NCI-H69 (cell line): ENCODE data around the gene ARRB1.
"Not testable (repeated sequence)": the region's sequence is repeated elsewhere in the genome, so short reads cannot be mapped to it uniquely, and the experiment has no call there.

Source experiments
- DNase-seq: peaks from one replicate; lab custom pipeline; 2025; lab: John Stamatoyannopoulos, UW

ARRB1 gene

GRCh38 chr11:75344186-75344585, 7.3 kb downstream of the ARRB1 start:
- no peak for DNase-seq

GRCh38 chr11:75342966-75343870, 8.2 kb downstream of the ARRB1 start:
- peak; percentile 92 for DNase-seq

GRCh38 chr11:75342231-75342918, 9.1 kb downstream of the ARRB1 start:
- peak; percentile 74 for DNase-seq

- DNase-seq = peak; percentile 34
Observed at GRCh38 chr11:75341612-75342011, 9.8 kb downstream of the ARRB1 start.

GRCh38 chr11:75339685-75340409, 11.6 kb downstream of the ARRB1 start:
- DNase-seq = peak; percentile 91

GRCh38 chr11:75338516-75339208, 12.8 kb downstream of the ARRB1 start:
- DNase-seq = peak; percentile 89

GRCh38 chr11:75337195-75337654, 14.2 kb downstream of the ARRB1 start:
- DNase-seq = no peak

GRCh38 chr11:75334976-75335375, 16.5 kb downstream of the ARRB1 start:
- no peak for DNase-seq

- no peak for DNase-seq
Observed at GRCh38 chr11:75334402-75334891, 17.0 kb downstream of the ARRB1 start.

GRCh38 chr11:75333807-75334140, 17.7 kb downstream of the ARRB1 start:
- no peak for DNase-seq

GRCh38 chr11:75333022-75333806, 18.2 kb downstream of the ARRB1 start:
- DNase-seq = no peak

GRCh38 chr11:75331761-75332160, 19.7 kb downstream of the ARRB1 start:
- DNase-seq = not testable (repeated sequence)

- not testable (repeated sequence) for DNase-seq
Observed at GRCh38 chr11:75331304-75331703, 20.2 kb downstream of the ARRB1 start.

- not testable (repeated sequence) for DNase-seq
Observed at GRCh38 chr11:75330886-75331285, 20.6 kb downstream of the ARRB1 start.

- DNase-seq = peak; percentile 77
Observed at GRCh38 chr11:75330291-75330690, 21.2 kb downstream of the ARRB1 start.

- DNase-seq = peak; percentile 94
Observed at GRCh38 chr11:75328426-75329277, 22.8 kb downstream of the ARRB1 start.

- no peak for DNase-seq
Observed at GRCh38 chr11:75326439-75326810, 25.0 kb downstream of the ARRB1 start.

- peak; percentile 31 for DNase-seq
Observed at GRCh38 chr11:75325713-75326438, 25.6 kb downstream of the ARRB1 start.

- DNase-seq = no peak
Observed at GRCh38 chr11:75324740-75325139, 26.7 kb downstream of the ARRB1 start.
